Heart left ventricle (tissue), 16 donors: ENCODE measurements around the gene HHIP. TPM values are rescaled to one million over a fixed set of nuclear protein-coding genes. Genes with fewer than 3 reads are reported as not detected.
"Not testable (repeated sequence)": the region's sequence is repeated elsewhere in the genome, so short reads cannot be mapped to it uniquely, and the experiment has no call there.

Source experiments
- ATAC-seq, 4 donors: fragments of 200-7000 bp; cut with Tn5 transposase; one replicate each; pipeline ENCODE4 v1.9.1; 2020 to 2022; ENCODE audit warnings: moderate library complexity in 4 of 4, mild to moderate bottlenecking in 3 of 4, moderate number of reproducible peaks in 1 of 4
- DNase-seq, 5 donors: peaks; one replicate each; pipeline ENCODE4 v3.0.0-alpha.2; 2020
- H3K27ac ChIP-seq, 12 donors: fragments of 200-600 bp; sonication (generic) in 4 of 12; one replicate each; pipeline versions ENCODE4 v1.5.0 to v1.8.0; 2016 to 2022; ENCODE audit warnings: mild to moderate bottlenecking in 2 of 12
- H3K27me3 ChIP-seq, 9 donors: fragments of 200-600 bp; sonication (generic) in 2 of 9; one replicate each; pipeline versions ENCODE4 v1.5.1 to v1.8.0; 2016 to 2022; ENCODE audit warnings: mild to moderate bottlenecking in 3 of 9
- H3K36me3 ChIP-seq, 9 donors: fragments of 200-600 bp; sonication (generic) in 2 of 9; one replicate each; pipeline versions ENCODE4 v1.5.0 to v1.8.0; 2018 to 2022; ENCODE audit warnings: mild to moderate bottlenecking in 2 of 9
- H3K4me1 ChIP-seq, 12 donors: fragments of 200-600 bp; sonication (generic) in 4 of 12; one replicate each; pipeline versions ENCODE4 v1.5.0 to v1.8.0; 2016 to 2022; ENCODE audit warnings: mild to moderate bottlenecking in 3 of 12
- H3K4me3 ChIP-seq, 12 donors: fragments of 200-600 bp; sonication (generic) in 4 of 12; one replicate each; pipeline versions ENCODE4 v1.5.0 to v1.8.0; 2017 to 2022; ENCODE audit warnings: mild to moderate bottlenecking in 9 of 12, moderate library complexity in 4 of 12
- H3K9me3 ChIP-seq, 12 donors: fragments of 200-600 bp; sonication (generic) in 4 of 12; one replicate each; pipeline versions ENCODE4 v1.5.0 to v1.8.0; 2016 to 2022; ENCODE audit warnings: mild to moderate bottlenecking in 1 of 12
- POLR2A ChIP-seq, 2 donors: fragments of 450-650 bp; IDR thresholded peaks; one replicate each; pipeline ENCODE4 v1.6.1; 2017; ENCODE audit warnings: antibody characterized with exemption in 2 of 2, mild to moderate bottlenecking in 2 of 2, moderate library complexity in 2 of 2
- WGBS, 4 donors: extraction: QIAGEN DNeasy Blood & Tissue Kit in 2 of 4; methylation state at CpG; one replicate each; pipeline versions ENCODE4 v1.1.5 to v1.1.7; 2013 to 2018; 5-methylcytosine and 5-hydroxymethylcytosine counted together
- intact Hi-C, 10 donors: fragments of 100-400 bp; cut with DNase I; formaldehyde crosslinking; loops; one replicate each; pipeline versions ENCODE4 v1.11.1 to v1.14.2; 2022
- polyA plus RNA-seq, 2 donors: library from polyadenylated mRNA; stranded (reverse); fragments of 200-250 nt; gene quantifications; one replicate each; pipeline ENCODE4 v1.2.3, GENCODE V29; 2013
- total RNA-seq, 9 donors: library from RNA; depleted of rRNA in 2 of 9; stranded (reverse); fragments of >200 nt in 2 of 9; fragmentation: NEBNext Ultra II Directional in 3 of 9; extraction: Animal tissue kit (Norgen Biotek cat#: 25700) in 3 of 9; gene quantifications; one replicate each; pipeline versions ENCODE4 v1.1.0 to v1.2.4, GENCODE V29; 2016 to 2023
- TF ChIP-seq, protein P1 (sequence below), 12 donors: fragments of 200-600 bp; sonication (generic) in 4 of 12; IDR thresholded peaks; one replicate each; pipeline versions ENCODE4 v1.5.0 to v1.8.0; 2018 to 2022; ENCODE audit warnings: antibody characterized with exemption in 12 of 12, mild to moderate bottlenecking in 5 of 12
- donor health status: ischemic (EF 13 %, LVEDD 7.1; RV severe dilation, severe dysfunction).
- donor health status: healthy with polysubstance abuse.
- donor health status: DM: no; HTN: yes; CAD: no.
- donor health status: DM: no; HTN: no; CAD: no.
- donor health status: ischemic (EF 25% LVEDD 6.9; RV normal size, moderate dysfunction).
- donor health status: ischemic (EF 25% LVEDD 5.7; RV mildly dilated, moderate dysfunction).
- donor health status: healthy.
- donor health status: DM: yes; HTN: yes; CAD: no.
- donor health status: ischemic (EF 35%, LVEDD 5.7; RV mildly dilated, moderate dysfunction).
- donor health status: nonischemic (EF 11% LVEDD 7.7; RV severe dilation, severe dysfunction).
- donor health status: DM: yes; HTN: yes; CAD: no.
- donor health status: PGD.
- donor health status: ischemic (EF 29% LVEDD 5.4; RV normal size, mild dysfunction).
- donor health status: nonischemic (EF 23%, LVEDD 6.1; RV moderate dilation, normal function).

HHIP gene
- total and polyA plus RNA-seq, 11 donors, result 0.04 to 3.8 (median 0.05) TPM; not detected in 6

GRCh38 chr4:144757969-144758368 is 112.0 kb downstream of the HHIP start:
- H3K4me3 ChIP-seq, result no peak overlapping the region
- 85 to 100% (median 94%) methylated on average over 1 of the region's 1 CpG for WGBS, 4 donors
- no peak for ATAC-seq
- H3K27ac ChIP-seq, result no peak overlapping the region
- intact Hi-C loops, result no loop called here
- H3K4me1 ChIP-seq, result no peaks in the 10 kb centered on the region
- TF ChIP-seq POLR2A (IDR thresholded peaks at IDR 0.05), result no peak
- TF ChIP-seq, protein P1, sequence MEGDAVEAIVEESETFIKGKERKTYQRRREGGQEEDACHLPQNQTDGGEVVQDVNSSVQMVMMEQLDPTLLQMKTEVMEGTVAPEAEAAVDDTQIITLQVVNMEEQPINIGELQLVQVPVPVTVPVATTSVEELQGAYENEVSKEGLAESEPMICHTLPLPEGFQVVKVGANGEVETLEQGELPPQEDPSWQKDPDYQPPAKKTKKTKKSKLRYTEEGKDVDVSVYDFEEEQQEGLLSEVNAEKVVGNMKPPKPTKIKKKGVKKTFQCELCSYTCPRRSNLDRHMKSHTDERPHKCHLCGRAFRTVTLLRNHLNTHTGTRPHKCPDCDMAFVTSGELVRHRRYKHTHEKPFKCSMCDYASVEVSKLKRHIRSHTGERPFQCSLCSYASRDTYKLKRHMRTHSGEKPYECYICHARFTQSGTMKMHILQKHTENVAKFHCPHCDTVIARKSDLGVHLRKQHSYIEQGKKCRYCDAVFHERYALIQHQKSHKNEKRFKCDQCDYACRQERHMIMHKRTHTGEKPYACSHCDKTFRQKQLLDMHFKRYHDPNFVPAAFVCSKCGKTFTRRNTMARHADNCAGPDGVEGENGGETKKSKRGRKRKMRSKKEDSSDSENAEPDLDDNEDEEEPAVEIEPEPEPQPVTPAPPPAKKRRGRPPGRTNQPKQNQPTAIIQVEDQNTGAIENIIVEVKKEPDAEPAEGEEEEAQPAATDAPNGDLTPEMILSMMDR (IDR thresholded peaks at IDR 0.05), result no peak
- H3K36me3 ChIP-seq, result no peaks in the 10 kb centered on the region
- no peaks in the 10 kb centered on the region for H3K27me3 ChIP-seq
- DNase-seq, result no peak
- H3K9me3 ChIP-seq, result peaks cover 0 to 13% (median 0%) of the 10 kb centered on the region in 12 donors

- ATAC-seq, H3K27ac ChIP-seq, H3K27me3 ChIP-seq, H3K36me3 ChIP-seq, intact Hi-C loops, DNase-seq, H3K4me3 ChIP-seq, H3K4me1 ChIP-seq: not testable (repeated sequence)
- H3K9me3 ChIP-seq, result peaks cover 0 to 31% (median 0%) of the 10 kb centered on the region in 12 donors
- WGBS, 4 donors, result 0 to 100% (median 62%) methylated on average over 1 to 8 of the region's 8 CpGs
Measured at GRCh38 chr4:144768809-144769208, 122.9 kb downstream of the HHIP start.

- DNase-seq (no peak), ATAC-seq (no peak)
- WGBS, 4 donors, result 82 to 92% (median 89%) methylated on average over 2 of the region's 2 CpGs
- Histone ChIP-seq H3K4me1 (no peaks in the 10 kb centered on the region), H3K27me3 (no peaks in the 10 kb centered on the region), H3K4me3 (no peak overlapping the region), H3K27ac (no peak overlapping the region), H3K36me3 (no peaks in the 10 kb centered on the region), H3K9me3 (no peaks in the 10 kb centered on the region)
- intact Hi-C loops, result no loop called here
- TF ChIP-seq POLR2A (IDR thresholded peaks at IDR 0.05), result no peak
- TF ChIP-seq, protein P1 (IDR thresholded peaks at IDR 0.05), result no peak
Measured at GRCh38 chr4:144778364-144778763, 132.4 kb downstream of the HHIP start.

DNA sequence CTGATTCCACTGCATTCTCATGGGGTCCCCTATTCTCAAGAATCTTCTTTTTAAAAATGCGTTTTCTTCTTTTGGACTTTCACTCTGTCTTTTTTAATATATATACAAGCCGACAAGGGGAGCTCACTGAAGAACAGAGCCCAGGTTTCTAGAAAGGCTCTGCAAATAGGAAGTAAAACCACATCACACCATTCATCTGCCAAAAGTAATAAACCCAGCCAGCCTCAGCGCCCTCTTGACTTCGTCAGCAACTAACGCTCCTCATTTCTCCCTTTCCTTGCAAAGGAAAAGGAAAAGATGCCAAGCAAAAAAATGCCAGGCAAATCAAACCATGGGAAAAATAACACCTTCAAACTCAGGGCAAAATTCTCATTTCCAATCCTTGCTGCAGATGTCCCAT is 136.4 kb downstream of the HHIP start:
- no peak for TF ChIP-seq POLR2A (IDR thresholded peaks at IDR 0.05)
- TF ChIP-seq, protein P1 (IDR thresholded peaks at IDR 0.05), result no peak

GRCh38 chr4:144785961-144786360 is 140.0 kb downstream of the HHIP start:
- TF ChIP-seq, protein P1 (IDR thresholded peaks at IDR 0.05), result no peak
- no peak for TF ChIP-seq POLR2A (IDR thresholded peaks at IDR 0.05)
- no peak for ATAC-seq
- Histone ChIP-seq H3K4me3 (no peak overlapping the region), H3K27me3 (no peaks in the 10 kb centered on the region), H3K36me3 (no peaks in the 10 kb centered on the region), H3K4me1 (no peaks in the 10 kb centered on the region), H3K9me3 (no peaks in the 10 kb centered on the region), H3K27ac (no peak overlapping the region)
- intact Hi-C loops, result loop anchor here in 7 of 10 donors (5.0 to 10.0 kb wide), 4 partner anchors 276 to 614 kb away; no protein-coding TSS in a partner anchor
- 88 to 95% (median 92%) methylated on average over 3 of the region's 3 CpGs for WGBS, 4 donors
- no peak for DNase-seq

More for the DNA sequence above, 136.4 kb downstream of the HHIP start:
- no peak overlapping the region for H3K4me3 ChIP-seq
- DNase-seq (no peak), ATAC-seq (no peak)
- H3K27ac ChIP-seq, result no peak overlapping the region
- no peaks in the 10 kb centered on the region for H3K27me3 ChIP-seq
- H3K9me3 ChIP-seq, result no peaks in the 10 kb centered on the region
- H3K4me1 ChIP-seq, result no peaks in the 10 kb centered on the region
- no peaks in the 10 kb centered on the region for H3K36me3 ChIP-seq
- intact Hi-C loops, result loop anchor here in 5 of 10 donors (10.0 kb wide), 1 partner anchor 608 kb away; no protein-coding TSS in a partner anchor
- WGBS, 4 donors, result 64 to 73% (median 68%) methylated on average over 5 of the region's 5 CpGs
